HepG2 (cell line): ENCODE data around the gene CSH1. TPM values are rescaled to one million over a fixed set of nuclear protein-coding genes. Genes with fewer than 3 reads are reported as not detected.
A peak's percentile ranks its signal among the peaks of the same experiment; 100 is the strongest.

Source experiments
- CBFB ChIP-seq: sonication (generic); formaldehyde crosslinking; IDR thresholded peaks from 2 replicates; pipeline ENCODE4 v1.4.0; 2020; ENCODE audit warnings: missing genetic modification reagents
- CHCHD3 ChIP-seq: sonication (generic); formaldehyde crosslinking; IDR thresholded peaks from 2 replicates; pipeline ENCODE4 v1.8.0; 2022; ENCODE audit warnings: mild to moderate bottlenecking, missing genetic modification reagents, moderate library complexity
- CTCF ChIP-seq: sonication (generic); formaldehyde crosslinking; IDR thresholded peaks from 2 replicates; pipeline ENCODE4 v1.5.0; 2020; ENCODE audit warnings: mild to moderate bottlenecking, missing genetic modification reagents, moderate library complexity
- DNMT1 ChIP-seq: sonication (generic); formaldehyde crosslinking; IDR thresholded peaks from 2 replicates; pipeline ENCODE4 v1.5.1; 2020; ENCODE audit warnings: mild to moderate bottlenecking, missing genetic modification reagents
- FOSL2 ChIP-seq: sonication (generic); formaldehyde crosslinking; IDR thresholded peaks from 2 replicates; pipeline ENCODE4 v1.4.0; 2020; ENCODE audit warnings: missing genetic modification reagents
- HMGXB4 ChIP-seq, 2 experiments: sonication (generic) in 1 of 2; formaldehyde crosslinking in 1 of 2; IDR thresholded peaks; 2 replicates each; pipeline versions ENCODE4 v1.4.0 to v1.6.1; 2018 to 2020; ENCODE audit warnings: missing genetic modification reagents in 2 of 2, borderline replicate concordance in 1 of 2, low read depth in 1 of 2, mild to moderate bottlenecking in 1 of 2, missing biosample characterization in 1 of 2
- NR2F6 ChIP-seq, 2 experiments: IDR thresholded peaks; 2 replicates each; pipeline ENCODE4 v1.6.1; 2016; ENCODE audit warnings: antibody characterized with exemption in 1 of 2, mild to moderate bottlenecking in 1 of 2
- NRL ChIP-seq: sonication (generic); formaldehyde crosslinking; IDR thresholded peaks from 2 replicates; pipeline ENCODE4 v1.5.0; 2020; ENCODE audit warnings: missing genetic modification reagents, mild to moderate bottlenecking, moderate library complexity, borderline replicate concordance
- PATZ1 ChIP-seq: sonication (generic); formaldehyde crosslinking; IDR thresholded peaks from 2 replicates; pipeline ENCODE4 v1.4.0; 2020; ENCODE audit warnings: missing genetic modification reagents
- ZBTB42 ChIP-seq: sonication (generic); formaldehyde crosslinking; IDR thresholded peaks from 2 replicates; pipeline ENCODE4 v1.5.0; 2020; ENCODE audit warnings: mild to moderate bottlenecking, missing genetic modification reagents
- ZFP36L1 ChIP-seq: sonication (generic); formaldehyde crosslinking; IDR thresholded peaks from 2 replicates; pipeline ENCODE4 v1.8.0; 2022; ENCODE audit warnings: mild to moderate bottlenecking, missing genetic modification reagents, moderate library complexity
- ZNF569 ChIP-seq: sonication (generic); formaldehyde crosslinking; IDR thresholded peaks from 2 replicates; pipeline ENCODE4 v1.5.0; 2020; ENCODE audit warnings: mild to moderate bottlenecking, missing genetic modification reagents, moderate library complexity, borderline replicate concordance
- ZNF788 ChIP-seq: sonication (generic); formaldehyde crosslinking; IDR thresholded peaks from 2 replicates; pipeline ENCODE4 v1.5.0; 2020; ENCODE audit warnings: mild to moderate bottlenecking, missing genetic modification reagents, borderline replicate concordance
- ZSCAN31 ChIP-seq: sonication (generic); formaldehyde crosslinking; IDR thresholded peaks from 2 replicates; pipeline ENCODE4 v1.5.0; 2020; ENCODE audit warnings: low read depth, mild to moderate bottlenecking, missing genetic modification reagents
- polyA plus RNA-seq, 8 experiments: library from polyadenylated mRNA; depleted of rRNA in 3 of 8; stranded (reverse) in 7 of 8; unstranded in 1 of 8; fragments of >200 nt; fragmentation: Illumina TruSeq in 4 of 8; extraction: Trizol in 4 of 8; gene quantifications; 2 replicates each; pipeline versions ENCODE4 v1.2.1 to v1.2.3, GENCODE V29; 2011 to 2016; ENCODE audit warnings: low read depth in 4 of 8, missing spikeins in 1 of 8, mixed read lengths in 1 of 8; ENCODE audit not compliant: insufficient read depth in 1 of 8
- total RNA-seq, 5 experiments: library from RNA; depleted of rRNA; stranded (reverse); fragments of >200 nt; fragmentation: Illumina TruSeq; extraction: Trizol; gene quantifications; 2 replicates each; pipeline ENCODE4 v1.2.3, GENCODE V29; 2016; ENCODE audit warnings: low read depth in 1 of 5
- TF ChIP-seq, protein P1 (sequence below): sonication (generic); formaldehyde crosslinking; IDR thresholded peaks from 2 replicates; pipeline ENCODE4 v1.4.0; 2020; ENCODE audit warnings: missing genetic modification reagents
- TF ChIP-seq, protein P2 (sequence below): sonication (generic); formaldehyde crosslinking; IDR thresholded peaks from 2 replicates; pipeline ENCODE4 v1.8.0; 2023; ENCODE audit warnings: mild to moderate bottlenecking, missing genetic modification reagents
- TF ChIP-seq, protein P3 (sequence below): sonication (generic); formaldehyde crosslinking; IDR thresholded peaks from 2 replicates; pipeline ENCODE4 v1.4.0; 2020; ENCODE audit warnings: missing genetic modification reagents, low read depth, mild to moderate bottlenecking, borderline replicate concordance
- TF ChIP-seq, protein P4 (sequence below): sonication (generic); IDR thresholded peaks from 2 replicates; pipeline ENCODE4 v1.6.1; 2016; ENCODE audit warnings: low read depth, borderline replicate concordance

Gene CSH1
- total and polyA plus RNA-seq, 2 of the 13 experiments (the other 11 are each of a cell fraction or from before 2014, with no cell fraction given), result not detected

GRCh38 chr17:63919311-63919723, 22.9 kb upstream of the CSH1 start (continued):
- TF ChIP-seq, protein P1, sequence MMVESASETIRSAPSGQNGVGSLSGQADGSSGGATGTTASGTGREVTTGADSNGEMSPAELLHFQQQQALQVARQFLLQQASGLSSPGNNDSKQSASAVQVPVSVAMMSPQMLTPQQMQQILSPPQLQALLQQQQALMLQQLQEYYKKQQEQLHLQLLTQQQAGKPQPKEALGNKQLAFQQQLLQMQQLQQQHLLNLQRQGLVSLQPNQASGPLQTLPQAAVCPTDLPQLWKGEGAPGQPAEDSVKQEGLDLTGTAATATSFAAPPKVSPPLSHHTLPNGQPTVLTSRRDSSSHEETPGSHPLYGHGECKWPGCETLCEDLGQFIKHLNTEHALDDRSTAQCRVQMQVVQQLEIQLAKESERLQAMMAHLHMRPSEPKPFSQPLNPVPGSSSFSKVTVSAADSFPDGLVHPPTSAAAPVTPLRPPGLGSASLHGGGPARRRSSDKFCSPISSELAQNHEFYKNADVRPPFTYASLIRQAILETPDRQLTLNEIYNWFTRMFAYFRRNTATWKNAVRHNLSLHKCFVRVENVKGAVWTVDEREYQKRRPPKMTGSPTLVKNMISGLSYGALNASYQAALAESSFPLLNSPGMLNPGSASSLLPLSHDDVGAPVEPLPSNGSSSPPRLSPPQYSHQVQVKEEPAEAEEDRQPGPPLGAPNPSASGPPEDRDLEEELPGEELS (CRISPR knock-in tag), result no peak
- TF ChIP-seq ZSCAN31 (CRISPR knock-in tag) (0 out of 2 replicates have a peak, but pooled peaks have one; percentile 5), ZFP36L1 (CRISPR knock-in tag) (no peak), DNMT1 (CRISPR knock-in tag) (0 out of 2 replicates have a peak, but pooled peaks have one; percentile 34), ZNF569 (no peak), ZBTB42 (CRISPR knock-in tag) (no peak), PATZ1 (CRISPR knock-in tag) (peak; percentile 72), FOSL2 (CRISPR knock-in tag) (peak; percentile 36; the same call in 1 of the 2 replicates), CHCHD3 (CRISPR knock-in tag) (no peak), CTCF (CRISPR knock-in tag) (peak; percentile 94), NR2F6 (IDR thresholded peaks at IDR 0.05) (no peak), NR2F6 (CRISPR knock-in tag; IDR thresholded peaks at IDR 0.05) (peak; percentile 25; the same call in 1 of the 2 replicates), NRL (CRISPR knock-in tag) (0 out of 2 replicates have a peak, but pooled peaks have one; percentile 13), ZNF788 (no peak), HMGXB4 (CRISPR knock-in tag; IDR thresholded peaks at IDR 0.05; ENCODE audit: borderline replicate concordance in 1 of 2, low read depth in 1 of 2) (peak in 1 of 2 experiments; percentile 28; a peak in 1 of 4 replicates), CBFB (CRISPR knock-in tag) (no peak)
- TF ChIP-seq, protein P2, sequence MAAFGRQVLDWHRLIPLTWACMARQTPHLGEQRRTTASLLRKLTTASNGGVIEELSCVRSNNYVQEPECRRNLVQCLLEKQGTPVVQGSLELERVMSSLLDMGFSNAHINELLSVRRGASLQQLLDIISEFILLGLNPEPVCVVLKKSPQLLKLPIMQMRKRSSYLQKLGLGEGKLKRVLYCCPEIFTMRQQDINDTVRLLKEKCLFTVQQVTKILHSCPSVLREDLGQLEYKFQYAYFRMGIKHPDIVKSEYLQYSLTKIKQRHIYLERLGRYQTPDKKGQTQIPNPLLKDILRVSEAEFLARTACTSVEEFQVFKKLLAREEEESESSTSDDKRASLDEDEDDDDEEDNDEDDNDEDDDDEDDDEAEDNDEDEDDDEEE (CRISPR knock-in tag), result 0 out of 2 replicates have a peak, but pooled peaks have one; percentile 64
- TF ChIP-seq, protein P3, sequence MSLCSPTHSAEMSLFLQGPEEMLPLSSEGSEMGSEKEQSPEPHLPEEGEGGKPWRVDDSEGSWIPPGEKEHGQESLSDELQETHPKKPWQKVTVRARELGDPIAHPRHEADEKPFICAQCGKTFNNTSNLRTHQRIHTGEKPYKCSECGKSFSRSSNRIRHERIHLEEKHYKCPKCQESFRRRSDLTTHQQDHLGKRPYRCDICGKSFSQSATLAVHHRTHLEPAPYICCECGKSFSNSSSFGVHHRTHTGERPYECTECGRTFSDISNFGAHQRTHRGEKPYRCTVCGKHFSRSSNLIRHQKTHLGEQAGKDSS, result peak; percentile 49; the same call in 1 of the 2 replicates
- TF ChIP-seq, protein P4, sequence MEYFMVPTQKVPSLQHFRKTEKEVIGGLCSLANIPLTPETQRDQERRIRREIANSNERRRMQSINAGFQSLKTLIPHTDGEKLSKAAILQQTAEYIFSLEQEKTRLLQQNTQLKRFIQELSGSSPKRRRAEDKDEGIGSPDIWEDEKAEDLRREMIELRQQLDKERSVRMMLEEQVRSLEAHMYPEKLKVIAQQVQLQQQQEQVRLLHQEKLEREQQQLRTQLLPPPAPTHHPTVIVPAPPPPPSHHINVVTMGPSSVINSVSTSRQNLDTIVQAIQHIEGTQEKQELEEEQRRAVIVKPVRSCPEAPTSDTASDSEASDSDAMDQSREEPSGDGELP, result peak; percentile 35; the same call in 1 of the 2 replicates
